Activated T-cell treated with anti-CD3 and anti-CD28 coated beads, Interleukin-2, amount 50 U/mL, for 72 hours (primary cell): Measurements from ENCODE around the gene FGFR2. TPM values are rescaled to one million over a fixed set of nuclear protein-coding genes. Genes with fewer than 3 reads are reported as not detected.
"Not testable (repeated sequence)": the region's sequence is repeated elsewhere in the genome, so short reads cannot be mapped to it uniquely, and the experiment has no call there.

Experiments used
- ATAC-seq, 2 donors: fragments of 150-1000 bp; cut with Tn5 transposase; replicated peaks in 1 of 2; 2 replicates each; pipeline ENCODE4 v1.10.0; 2021; ENCODE audit warnings: moderate library complexity in 2 of 2, mild to moderate bottlenecking in 1 of 2
- DNase-seq, 2 donors: peaks; one replicate each; pipeline ENCODE4 v3.0.0; 2021 to 2022; ENCODE audit warnings: mixed read lengths in 1 of 2
- H3K27ac Mint-ChIP-seq: one replicate; pipeline ENCODE4 v1.8.0; 2022; ENCODE audit warnings: mild to moderate bottlenecking, moderate library complexity, mixed read lengths
- H3K27me3 Mint-ChIP-seq: one replicate; pipeline ENCODE4 v1.8.0; 2022; ENCODE audit warnings: low read depth, mixed read lengths
- H3K36me3 Mint-ChIP-seq, 2 donors: one replicate each; pipeline ENCODE4 v1.8.0; 2022; ENCODE audit warnings: mixed read lengths in 2 of 2, mild to moderate bottlenecking in 1 of 2; ENCODE audit not compliant: insufficient read depth in 2 of 2
- H3K4me1 Mint-ChIP-seq: one replicate; pipeline ENCODE4 v1.8.0; 2022; ENCODE audit warnings: low read depth, mixed read lengths
- H3K4me3 Mint-ChIP-seq, 2 donors: one replicate each; pipeline ENCODE4 v1.8.0; 2022; ENCODE audit warnings: mild to moderate bottlenecking in 2 of 2, mixed read lengths in 2 of 2, moderate library complexity in 2 of 2
- H3K9me3 Mint-ChIP-seq, 2 donors: one replicate each; pipeline ENCODE4 v1.8.0; 2022; ENCODE audit warnings: mixed read lengths in 2 of 2
- total RNA-seq, 2 donors: library from RNA; stranded (reverse); gene quantifications; one replicate each; pipeline ENCODE4 v1.2.3, GENCODE V29; 2022

FGFR2 gene
- total RNA-seq, 2 donors from 2014 or later = not detected

- no peak for ATAC-seq
- no peak for DNase-seq
- Mint-ChIP-seq H3K9me3 (no peaks in the 10 kb centered on the region), H3K4me3 (no peak overlapping the region), H3K36me3 (no peaks in the 10 kb centered on the region), H3K4me1 (no peaks in the 10 kb centered on the region), H3K27me3 (no peaks in the 10 kb centered on the region), H3K27ac (no peak overlapping the region)
These were observed 24.7 kb downstream of the FGFR2 start for GRCh38 chr10:121573538-121573941.

- Mint-ChIP-seq H3K9me3 (no peaks in the 10 kb centered on the region), H3K27me3 (no peaks in the 10 kb centered on the region), H3K36me3 (no peaks in the 10 kb centered on the region), H3K4me1 (no peaks in the 10 kb centered on the region), H3K27ac (no peak overlapping the region), H3K4me3 (no peak overlapping the region)
- no peak for ATAC-seq
- no peak for DNase-seq
These were observed 25.2 kb downstream of the FGFR2 start for GRCh38 chr10:121572859-121573537.

GRCh38 chr10:121570315-121570714 lies 27.9 kb downstream of the FGFR2 start:
- Mint-ChIP-seq H3K27me3 (no peaks in the 10 kb centered on the region), H3K4me3 (no peak overlapping the region), H3K36me3 (peaks cover 0 to 2% of the 10 kb centered on the region in 2 donors), H3K27ac (no peak overlapping the region), H3K4me1 (no peaks in the 10 kb centered on the region), H3K9me3 (peaks cover 0 to 2% of the 10 kb centered on the region in 2 donors)
- DNase-seq (no peak), ATAC-seq (no peak)

- H3K4me1 Mint-ChIP-seq = no peaks in the 10 kb centered on the region
- H3K27ac Mint-ChIP-seq = no peak overlapping the region
- ATAC-seq (no peak), DNase-seq (no peak)
- no peaks in the 10 kb centered on the region for H3K27me3 Mint-ChIP-seq
- H3K36me3 Mint-ChIP-seq = peaks cover 0 to 2% of the 10 kb centered on the region in 2 donors
- H3K4me3 Mint-ChIP-seq = no peak overlapping the region
- H3K9me3 Mint-ChIP-seq = peaks cover 0 to 4% of the 10 kb centered on the region in 2 donors
These were observed 30.0 kb downstream of the FGFR2 start for GRCh38 chr10:121568275-121568674.

- H3K4me3 Mint-ChIP-seq = no peak overlapping the region
- peaks cover 0 to 4% of the 10 kb centered on the region in 2 donors for H3K9me3 Mint-ChIP-seq
- ATAC-seq (no peak), DNase-seq (no peak)
- no peaks in the 10 kb centered on the region for H3K27me3 Mint-ChIP-seq
- H3K4me1 Mint-ChIP-seq = no peaks in the 10 kb centered on the region
- H3K27ac Mint-ChIP-seq = no peak overlapping the region
- peaks cover 0 to 2% of the 10 kb centered on the region in 2 donors for H3K36me3 Mint-ChIP-seq
These were observed 30.7 kb downstream of the FGFR2 start for GRCh38 chr10:121567569-121567968.

GRCh38 chr10:121566755-121567154 lies 31.5 kb downstream of the FGFR2 start:
- no peak overlapping the region for H3K27ac Mint-ChIP-seq
- H3K27me3 Mint-ChIP-seq = no peaks in the 10 kb centered on the region
- DNase-seq = no peak
- no peaks in the 10 kb centered on the region for H3K4me1 Mint-ChIP-seq
- H3K4me3 Mint-ChIP-seq = no peak overlapping the region
- peaks cover 0 to 4% of the 10 kb centered on the region in 2 donors for H3K9me3 Mint-ChIP-seq
- no peak for ATAC-seq
- H3K36me3 Mint-ChIP-seq = peaks cover 0 to 2% of the 10 kb centered on the region in 2 donors

GRCh38 chr10:121559326-121560026 lies 38.8 kb downstream of the FGFR2 start:
- Mint-ChIP-seq H3K27ac (no peak overlapping the region), H3K36me3 (no peaks in the 10 kb centered on the region), H3K27me3 (no peaks in the 10 kb centered on the region), H3K9me3 (peaks cover 0 to 2% of the 10 kb centered on the region in 2 donors), H3K4me3 (no peak overlapping the region), H3K4me1 (no peaks in the 10 kb centered on the region)
- DNase-seq = no peak
- no peak for ATAC-seq

- Mint-ChIP-seq H3K27ac (no peak overlapping the region), H3K4me1 (no peaks in the 10 kb centered on the region), H3K36me3 (no peaks in the 10 kb centered on the region), H3K27me3 (no peaks in the 10 kb centered on the region), H3K4me3 (no peak overlapping the region), H3K9me3 (no peaks in the 10 kb centered on the region)
- DNase-seq (no peak), ATAC-seq (no peak)
These were observed 40.0 kb downstream of the FGFR2 start for GRCh38 chr10:121558238-121558637.

GRCh38 chr10:121556918-121557573 lies 41.2 kb downstream of the FGFR2 start:
- H3K27ac Mint-ChIP-seq = no peak overlapping the region
- no peak overlapping the region for H3K4me3 Mint-ChIP-seq
- no peak for DNase-seq
- no peaks in the 10 kb centered on the region for H3K4me1 Mint-ChIP-seq
- H3K9me3 Mint-ChIP-seq = no peaks in the 10 kb centered on the region
- no peak for ATAC-seq
- H3K27me3 Mint-ChIP-seq = no peaks in the 10 kb centered on the region
- no peaks in the 10 kb centered on the region for H3K36me3 Mint-ChIP-seq

GRCh38 chr10:121556455-121556854 lies 41.8 kb downstream of the FGFR2 start:
- H3K9me3 Mint-ChIP-seq = no peaks in the 10 kb centered on the region
- no peaks in the 10 kb centered on the region for H3K4me1 Mint-ChIP-seq
- ATAC-seq = no peak
- no peak for DNase-seq
- H3K4me3 Mint-ChIP-seq = no peak overlapping the region
- H3K36me3 Mint-ChIP-seq = no peaks in the 10 kb centered on the region
- H3K27ac Mint-ChIP-seq = no peak overlapping the region
- no peaks in the 10 kb centered on the region for H3K27me3 Mint-ChIP-seq

- not testable (repeated sequence) for H3K36me3 Mint-ChIP-seq, H3K9me3 Mint-ChIP-seq, DNase-seq
These were observed 43.3 kb downstream of the FGFR2 start for GRCh38 chr10:121554916-121555315.

GRCh38 chr10:121553511-121554264 lies 44.6 kb downstream of the FGFR2 start:
- Mint-ChIP-seq H3K4me3 (no peak overlapping the region), H3K9me3 (no peaks in the 10 kb centered on the region), H3K4me1 (no peaks in the 10 kb centered on the region), H3K36me3 (no peaks in the 10 kb centered on the region), H3K27me3 (no peaks in the 10 kb centered on the region), H3K27ac (no peak overlapping the region)
- ATAC-seq (no peak), DNase-seq (no peak)

More at GRCh38 chr10:121554916-121555315, 43.3 kb downstream of the FGFR2 start:
- H3K27me3 Mint-ChIP-seq, H3K27ac Mint-ChIP-seq, ATAC-seq, H3K4me1 Mint-ChIP-seq, H3K4me3 Mint-ChIP-seq: not testable (repeated sequence)

- DNase-seq = no peak
- no peak overlapping the region for H3K4me3 Mint-ChIP-seq
- no peaks in the 10 kb centered on the region for H3K27me3 Mint-ChIP-seq
- H3K4me1 Mint-ChIP-seq = no peaks in the 10 kb centered on the region
- H3K27ac Mint-ChIP-seq = no peak overlapping the region
- H3K36me3 Mint-ChIP-seq = no peaks in the 10 kb centered on the region
- no peak for ATAC-seq
- no peaks in the 10 kb centered on the region for H3K9me3 Mint-ChIP-seq
These were observed 45.5 kb downstream of the FGFR2 start for GRCh38 chr10:121552746-121553145.
